GM21619 (cell line): ENCODE results near the gene ENPP7.

Source experiments
- ATAC-seq: cut with Tn5 transposase; IDR thresholded peaks from one replicate; pipeline ENCODE4 v1.9.1; 2021; ENCODE audit not compliant: unreplicated experiment

ENPP7 gene

DNA sequence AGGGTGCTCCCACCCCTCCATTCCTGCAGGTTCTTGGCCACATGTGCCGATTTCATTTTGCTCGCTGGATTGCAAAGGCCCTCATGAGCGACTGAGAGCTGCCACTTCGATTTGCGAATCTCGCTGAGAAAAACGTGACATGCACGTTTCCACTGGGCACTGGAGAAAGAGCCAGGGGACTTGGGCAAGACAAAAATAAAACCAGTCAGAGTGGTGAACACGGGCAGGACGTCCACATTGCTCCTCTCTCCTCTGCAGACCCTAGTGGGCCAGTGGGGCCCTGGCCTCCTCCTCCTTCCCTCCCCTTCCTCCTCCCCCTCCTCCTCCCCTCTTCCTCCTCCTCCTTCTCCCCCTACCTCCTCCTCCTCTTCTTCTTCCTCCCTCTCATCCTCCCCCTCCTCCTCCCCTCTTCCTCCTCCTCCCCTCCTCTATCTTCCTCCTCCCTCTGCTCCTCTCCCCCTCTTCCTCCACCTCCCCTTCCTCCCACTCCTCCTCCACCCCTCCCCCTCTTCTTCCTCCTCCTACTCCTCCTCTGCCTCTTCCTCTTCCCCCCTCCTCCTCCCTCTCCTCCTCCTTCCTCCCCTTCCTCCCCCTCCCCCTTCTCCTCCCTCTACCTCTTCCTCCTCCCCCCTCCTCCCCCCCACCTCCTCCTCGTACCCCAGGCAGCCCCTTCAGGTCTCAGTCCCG is 28.1 kb upstream of the ENPP7 start:
- no peak for ATAC-seq

DNA sequence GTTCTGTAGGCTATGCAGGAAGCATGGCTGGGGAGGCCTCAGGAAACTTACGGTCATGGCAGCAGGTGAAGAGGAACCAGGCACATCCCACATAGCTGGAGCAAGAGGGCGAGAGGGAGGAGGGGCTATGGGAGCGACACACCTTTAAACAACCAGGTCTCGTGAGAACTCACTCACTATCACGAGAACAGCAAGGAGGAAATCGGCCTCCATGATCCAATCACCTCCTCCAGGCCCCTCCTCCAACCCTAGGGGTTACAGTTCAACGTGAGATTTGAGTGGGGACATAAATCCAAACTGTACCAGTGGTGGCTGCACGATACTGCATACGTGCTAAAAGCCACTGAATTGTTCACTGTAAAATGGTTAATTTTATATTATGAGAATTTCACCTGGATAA is 26.1 kb upstream of the ENPP7 start:
- no peak for ATAC-seq

DNA sequence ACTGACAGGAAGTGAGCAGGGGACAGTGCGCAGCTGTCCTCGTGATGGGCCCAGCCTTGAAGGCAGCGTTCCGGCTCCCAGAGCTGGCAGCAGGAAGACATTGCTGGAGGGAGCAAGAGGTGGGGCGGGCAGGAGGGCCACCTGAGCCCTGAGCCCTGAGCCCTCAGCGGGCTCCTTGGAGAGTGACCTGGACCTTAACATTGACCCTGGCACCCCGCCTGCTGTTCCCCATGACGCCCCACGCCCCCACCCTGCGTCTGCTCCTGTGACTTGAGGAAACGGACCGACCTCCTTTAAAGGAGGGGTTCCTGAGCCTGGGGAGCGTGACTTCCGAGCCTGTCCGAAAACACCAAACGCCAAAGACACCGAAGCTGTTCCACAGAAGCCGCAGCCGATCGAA is 25.1 kb upstream of the ENPP7 start:
- no peak for ATAC-seq

DNA sequence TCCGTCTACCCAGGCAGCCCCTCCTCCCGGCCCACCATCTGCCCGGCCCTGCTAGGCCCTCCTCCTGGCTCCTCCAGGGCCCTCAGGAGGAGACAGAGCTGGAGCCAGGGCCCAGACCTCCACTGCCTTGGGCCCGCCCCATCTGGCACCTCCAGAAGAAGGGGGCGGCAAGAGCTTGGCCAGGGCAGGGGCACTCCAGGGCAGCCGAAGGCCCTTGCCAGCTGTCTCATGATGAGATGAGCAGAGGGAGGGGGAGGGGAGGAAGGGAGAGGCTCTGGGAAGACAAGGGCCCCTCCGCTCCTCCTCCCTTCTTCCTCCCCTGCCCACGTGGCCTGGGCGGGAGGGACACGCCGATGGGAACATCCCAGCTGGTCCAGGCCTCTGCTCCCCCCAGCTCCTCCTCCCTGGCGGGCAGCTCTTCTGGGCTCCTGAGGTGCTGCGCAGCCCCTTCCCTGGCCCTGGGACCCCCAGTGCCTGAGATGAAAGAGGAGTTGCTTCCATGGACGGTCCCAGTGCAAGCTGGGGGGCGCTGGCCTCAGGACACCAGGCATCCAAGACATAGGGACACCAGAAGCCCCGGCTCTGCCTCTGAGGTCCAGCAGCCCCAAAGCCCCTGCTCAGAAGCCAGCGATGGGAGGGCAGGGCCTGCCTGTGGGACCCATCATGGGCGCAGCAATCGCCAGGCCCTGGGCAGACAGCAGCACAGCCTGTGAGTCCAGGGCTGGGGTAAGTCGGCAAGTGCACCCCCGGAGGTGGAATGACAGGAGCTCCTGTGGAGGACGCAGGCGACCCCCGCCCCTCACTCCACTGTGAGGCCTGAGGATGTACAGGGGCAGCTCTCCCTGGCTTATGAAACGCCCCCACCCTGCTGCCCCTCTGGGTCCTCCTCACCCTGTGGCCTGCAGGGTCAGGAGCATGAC is 23.6 kb upstream of the ENPP7 start:
- ATAC-seq: no peak

DNA sequence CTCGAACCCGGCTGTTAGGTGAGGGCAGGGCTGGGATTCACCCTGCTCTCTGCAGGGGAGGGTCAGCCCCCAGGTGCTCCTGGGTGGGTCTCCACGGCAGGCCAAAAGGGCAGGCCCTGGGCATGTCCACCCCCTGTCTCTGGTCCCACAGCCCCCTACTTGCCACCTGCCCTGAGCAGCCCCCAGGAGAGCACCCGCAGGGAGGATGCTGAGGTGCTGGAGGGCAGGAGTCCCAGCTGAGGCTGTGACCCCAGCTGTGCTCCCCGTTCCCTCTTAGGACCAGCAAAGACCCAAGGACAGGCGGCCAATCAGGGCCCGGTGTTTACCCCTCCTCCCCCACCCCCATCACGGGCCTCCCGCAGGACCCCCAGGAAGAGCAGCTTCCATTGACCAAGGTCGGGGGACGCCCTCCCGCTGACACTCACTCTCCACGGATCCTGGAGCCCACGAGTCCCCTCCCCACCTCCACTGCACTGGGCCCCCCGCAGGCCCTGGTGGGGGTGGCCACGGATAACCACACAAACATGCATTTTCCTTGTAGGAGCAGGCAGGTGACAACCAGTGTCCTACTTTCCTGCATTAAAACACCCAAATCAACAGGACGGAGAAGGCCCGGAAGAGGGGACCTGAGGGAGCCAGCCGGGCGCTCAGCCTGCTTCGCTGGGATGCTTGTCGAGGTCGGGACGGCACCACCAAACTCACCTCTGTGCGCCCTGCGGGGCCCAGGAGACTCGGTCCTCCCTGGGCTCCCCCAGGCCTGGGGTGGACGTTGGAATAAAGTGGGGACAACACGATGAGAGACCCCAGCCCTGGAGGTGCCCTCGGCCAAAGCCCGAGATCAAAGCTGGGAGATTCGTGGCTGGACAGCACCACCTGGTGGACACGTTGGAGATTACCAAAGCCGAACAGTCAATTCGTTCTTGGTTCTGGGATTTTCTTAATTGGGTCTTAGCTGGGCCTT is 22.5 kb upstream of the ENPP7 start:
- ATAC-seq: no peak

DNA sequence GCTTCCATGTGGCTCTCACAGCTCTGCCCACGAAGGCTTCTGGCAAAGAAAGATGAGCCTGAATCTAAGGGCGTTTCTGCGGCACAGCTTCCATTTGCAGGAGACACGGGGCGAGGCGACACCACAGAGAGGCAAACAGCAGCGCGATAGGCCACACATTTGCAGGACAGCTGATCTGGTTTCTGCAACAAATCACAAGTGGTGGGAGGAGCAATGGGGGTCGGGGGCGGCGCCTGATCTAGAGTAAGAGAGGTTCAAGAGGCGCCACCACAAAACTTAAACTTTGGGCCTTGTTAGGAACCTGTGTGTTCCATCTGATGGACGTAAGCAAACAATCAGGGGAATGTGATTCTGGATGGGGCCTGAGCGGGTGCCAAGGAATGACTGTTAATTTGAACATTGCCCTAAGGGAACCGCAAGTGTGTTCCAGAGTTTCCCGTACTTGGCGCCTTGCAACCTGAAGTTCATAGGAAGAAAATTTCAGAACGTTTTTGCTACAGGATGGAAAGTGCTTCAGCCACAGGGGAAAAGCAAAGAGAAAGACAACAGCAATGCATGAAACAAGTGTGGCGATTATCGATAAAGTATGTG is 18.9 kb upstream of the ENPP7 start:
- no peak for ATAC-seq

DNA sequence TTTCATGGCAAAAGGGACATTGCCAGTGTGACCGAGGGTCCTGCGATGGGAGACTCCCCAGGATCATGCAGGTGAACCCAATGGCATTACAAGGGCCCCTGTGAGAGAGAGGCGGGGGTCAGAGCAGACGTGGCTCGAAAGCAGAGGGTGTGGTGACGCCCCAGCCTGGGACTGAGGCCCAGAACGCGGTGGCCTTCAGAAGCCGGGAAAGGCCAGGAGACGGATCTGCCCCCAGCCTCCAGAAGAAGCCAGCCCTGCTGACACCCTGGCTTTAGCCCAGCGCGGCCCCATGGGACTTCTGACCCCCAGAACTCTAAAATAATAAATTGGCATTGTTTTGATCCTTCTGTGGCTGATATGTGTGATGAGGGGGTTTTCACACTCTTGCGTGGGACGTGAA is 17.4 kb upstream of the ENPP7 start:
- no peak for ATAC-seq

DNA sequence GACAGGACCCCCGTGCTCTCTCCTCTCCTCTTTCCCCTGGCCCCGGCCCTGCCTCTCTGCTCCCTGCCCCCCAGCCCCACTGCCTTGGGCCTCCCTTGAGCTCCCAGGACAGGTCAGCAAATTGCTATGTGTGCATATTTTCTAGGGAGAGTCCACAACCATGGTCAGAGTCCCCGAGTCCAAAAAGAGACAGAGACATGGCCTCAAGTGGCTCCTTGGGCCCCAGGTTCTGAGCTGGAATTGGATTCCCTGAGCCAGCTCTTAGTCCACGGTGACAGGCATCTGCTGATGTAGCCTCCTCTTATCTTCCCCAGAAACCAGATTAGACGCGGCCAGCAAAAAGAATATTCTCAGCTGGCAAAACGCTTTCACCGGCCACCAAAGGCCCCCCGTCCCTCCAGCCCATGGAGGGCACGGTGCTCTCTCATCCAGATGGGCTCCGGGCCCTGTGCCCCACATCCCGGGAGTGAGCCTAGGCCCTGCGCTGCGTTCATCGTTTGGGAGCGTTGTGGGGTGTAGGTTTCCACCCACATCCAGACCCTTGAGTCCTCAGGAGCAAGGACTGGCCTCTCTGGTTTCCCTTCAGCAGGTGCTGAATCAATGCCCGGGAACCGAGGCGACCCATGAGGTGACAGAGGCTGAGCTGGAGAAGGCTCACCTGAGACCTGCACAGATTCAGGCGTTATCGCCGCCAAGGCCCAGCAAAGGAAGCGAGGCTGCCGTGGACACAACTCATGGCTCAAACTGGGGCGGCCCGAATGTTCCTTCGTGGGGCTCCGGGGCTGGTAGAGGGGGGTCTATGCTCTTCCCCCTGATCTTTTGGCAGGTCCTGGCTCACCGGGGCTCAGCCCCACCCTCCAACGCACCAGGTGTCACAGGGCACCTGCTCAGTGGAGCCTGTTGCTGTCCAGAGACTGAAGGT is 16.3 kb upstream of the ENPP7 start:
- no peak for ATAC-seq

DNA sequence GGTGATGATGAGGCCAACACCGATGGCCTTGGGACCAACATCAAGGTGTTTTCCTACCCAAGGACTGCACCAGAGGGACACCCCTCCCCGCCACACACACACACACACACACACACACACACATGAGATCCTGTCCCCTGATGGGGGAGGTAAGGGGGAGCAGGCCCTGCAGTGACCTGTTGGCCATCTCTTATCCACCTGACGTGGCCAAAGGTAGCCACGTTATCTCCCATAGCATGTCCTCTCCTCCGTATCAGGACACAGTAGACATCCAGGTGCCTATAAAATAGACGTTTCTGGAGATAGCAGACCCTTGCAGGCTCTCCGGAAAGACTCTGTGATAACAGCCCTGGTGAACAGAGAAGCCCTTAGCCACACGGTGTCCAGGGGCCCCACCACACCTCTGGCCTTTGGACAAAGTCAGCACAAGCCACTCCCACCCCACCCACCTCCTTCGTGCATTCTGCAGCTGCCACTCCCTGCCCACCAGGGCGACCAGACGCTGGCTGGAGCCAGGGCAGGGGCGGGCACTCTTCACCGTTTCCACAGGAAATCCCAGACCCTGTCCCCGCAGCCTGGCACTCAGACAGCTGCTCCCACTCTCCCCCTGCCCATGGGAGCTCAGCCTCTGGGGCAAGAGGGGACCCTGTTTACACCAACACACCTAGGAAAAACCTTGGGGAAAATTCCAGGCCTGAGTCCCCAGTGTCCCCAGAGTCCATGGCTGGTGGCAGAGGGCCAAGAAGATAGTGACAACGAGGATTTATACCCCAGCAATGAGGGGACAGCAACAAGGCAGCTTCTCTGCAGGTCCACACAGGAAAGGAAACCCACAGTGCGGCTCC is 15.4 kb upstream of the ENPP7 start:
- no peak for ATAC-seq

DNA sequence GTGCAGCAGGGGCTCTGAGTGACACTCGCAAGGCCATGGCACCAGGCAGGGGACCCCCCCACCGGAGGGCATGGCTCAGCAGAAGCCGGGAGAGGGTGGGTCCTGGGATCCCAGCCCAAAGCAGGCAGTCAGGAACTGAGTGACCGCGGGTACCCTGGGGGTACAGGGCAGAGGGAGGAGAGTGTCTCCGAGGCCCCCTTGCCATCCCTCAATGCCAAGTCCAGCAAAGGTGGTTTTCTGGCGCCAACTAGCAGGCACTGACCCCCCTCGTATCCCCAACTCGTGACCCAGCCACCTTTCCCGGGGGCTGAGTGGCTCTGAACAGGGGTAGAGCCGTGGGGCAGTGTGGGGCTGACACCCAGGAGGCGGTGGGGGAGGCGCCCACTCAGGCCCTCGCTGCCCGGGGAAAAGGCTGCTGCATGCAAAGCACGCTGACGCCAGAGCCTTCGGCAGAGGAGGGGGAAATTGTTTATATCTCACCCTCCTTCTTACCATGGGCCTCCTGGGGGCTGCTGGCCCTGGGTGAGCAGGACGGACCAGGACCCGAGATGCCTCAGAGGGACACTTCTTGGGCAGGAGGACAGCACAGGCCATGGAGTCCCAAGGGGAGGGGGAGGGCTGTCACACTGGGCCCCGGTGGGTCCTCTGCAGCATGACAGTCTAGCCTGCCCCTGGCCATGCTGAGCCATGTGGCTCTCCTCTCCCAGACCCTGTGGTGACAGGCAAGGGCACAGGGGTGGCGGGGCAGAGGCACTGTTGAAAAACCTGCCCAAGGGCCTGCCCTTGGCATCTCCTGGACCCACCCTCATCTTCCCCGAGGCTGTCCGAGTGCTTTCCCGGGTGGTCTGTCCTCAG is 14.6 kb upstream of the ENPP7 start:
- no peak for ATAC-seq

DNA sequence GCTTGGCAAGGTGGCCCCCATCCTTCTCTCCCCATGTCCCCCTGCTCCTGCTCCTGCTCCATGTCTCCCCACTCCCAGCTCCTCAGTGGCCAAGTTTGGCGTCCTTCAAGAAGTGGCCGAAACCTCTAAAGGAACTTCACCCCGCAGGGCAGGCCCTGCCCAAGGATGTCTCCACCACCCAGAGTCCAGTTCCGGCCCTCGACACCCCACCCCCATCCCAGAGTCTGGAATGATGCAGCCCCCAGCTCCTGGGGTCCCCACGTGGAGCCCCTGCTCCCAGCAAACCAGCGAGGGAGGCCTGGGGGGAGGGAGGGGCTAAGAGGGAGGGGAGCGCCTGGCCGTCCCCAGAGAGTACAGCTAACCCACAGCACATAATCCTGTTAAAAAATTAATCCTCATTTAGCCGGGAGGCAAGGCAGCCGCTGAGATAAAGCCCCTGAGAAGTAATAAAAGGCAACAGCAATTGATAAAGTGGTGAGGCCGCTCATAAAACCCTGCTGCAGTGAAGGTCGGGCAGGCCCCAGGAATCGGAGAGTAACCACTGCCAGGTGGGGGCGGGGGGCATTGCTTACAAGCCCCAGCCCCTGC is 9.9 kb upstream of the ENPP7 start:
- ATAC-seq: no peak

DNA sequence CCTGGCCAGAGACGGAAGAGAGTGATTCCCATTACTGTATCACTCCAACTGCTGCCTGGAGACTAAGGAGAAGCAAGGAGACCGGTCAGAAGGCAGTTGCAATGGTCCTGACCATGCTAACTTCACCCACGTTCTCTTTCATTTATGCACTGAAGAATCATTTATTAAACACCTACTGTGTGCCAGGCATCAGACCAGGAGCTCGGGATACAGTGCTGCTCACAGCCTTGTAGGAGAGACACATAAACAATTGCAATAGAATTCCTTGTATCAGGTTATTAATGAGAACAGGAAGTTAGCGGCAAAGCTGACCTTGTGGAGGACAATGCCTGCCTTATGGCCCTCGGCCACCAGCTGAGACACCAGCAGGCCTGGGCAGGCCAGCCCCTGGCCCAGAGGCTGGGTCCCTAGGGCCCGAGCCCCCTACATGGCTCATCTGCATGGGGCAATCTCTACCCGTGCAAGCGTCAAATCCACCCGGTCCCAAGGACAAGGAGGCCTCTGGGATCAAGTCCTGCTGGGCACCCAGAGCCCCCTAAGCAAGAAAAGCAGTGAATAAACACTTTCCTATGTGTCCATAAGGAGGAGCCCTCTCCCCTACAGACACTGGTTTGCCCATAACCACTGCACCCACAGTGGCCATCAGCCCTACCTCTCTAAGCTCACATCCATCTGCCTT is 8.6 kb upstream of the ENPP7 start:
- no peak for ATAC-seq

DNA sequence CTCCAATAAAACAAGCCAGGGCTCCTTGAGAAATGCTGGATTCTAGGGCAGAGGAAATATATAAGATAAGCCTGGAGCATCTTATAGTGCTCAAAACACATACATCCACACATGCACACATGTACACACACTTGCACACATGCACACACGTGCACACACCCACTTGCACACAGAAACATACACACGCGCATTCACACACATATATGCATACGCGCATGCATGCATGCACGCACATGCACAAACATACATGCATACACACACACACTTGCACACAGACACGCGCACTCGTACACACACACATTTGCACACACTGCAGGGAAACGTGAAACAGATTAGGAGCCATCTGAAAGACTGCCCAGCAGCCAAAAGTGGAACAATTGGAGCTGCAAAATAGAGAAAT is 8.0 kb upstream of the ENPP7 start:
- no peak for ATAC-seq

DNA sequence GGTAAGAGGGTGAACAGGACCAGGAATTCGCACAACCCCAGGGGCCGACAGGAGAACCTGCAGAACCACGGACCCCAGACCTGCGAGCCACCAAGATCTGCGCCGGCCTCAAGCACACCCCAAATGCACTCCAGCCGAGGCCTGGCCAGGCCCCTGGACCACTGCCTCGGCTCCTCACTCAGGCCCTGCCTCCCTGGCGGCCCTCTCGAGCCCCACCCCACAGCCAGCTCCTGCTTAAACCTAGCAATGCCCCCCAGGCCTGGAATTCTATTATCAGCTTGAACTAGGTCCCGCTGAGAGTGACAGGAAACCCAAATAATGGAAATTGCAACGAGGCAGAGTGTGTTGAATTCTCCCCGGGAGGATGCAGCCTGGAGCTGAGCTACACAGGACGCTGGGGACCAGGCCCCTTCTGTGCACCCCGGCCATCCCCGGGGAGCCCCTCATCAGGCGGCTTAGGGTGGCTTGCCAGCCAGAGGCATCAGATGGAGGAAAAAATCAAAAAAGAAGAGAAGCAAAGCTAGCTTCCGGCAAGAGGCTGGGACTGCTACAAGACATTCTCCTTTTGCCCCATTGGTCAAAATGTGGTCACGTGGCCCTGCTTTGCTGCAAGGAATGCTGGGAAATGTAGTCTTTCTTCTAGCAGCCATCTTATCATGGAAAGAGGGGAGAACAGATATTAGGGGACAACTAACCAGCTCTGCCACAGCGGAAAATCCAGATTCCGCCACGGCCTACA is 2.4 kb upstream of the ENPP7 start:
- no peak for ATAC-seq

DNA sequence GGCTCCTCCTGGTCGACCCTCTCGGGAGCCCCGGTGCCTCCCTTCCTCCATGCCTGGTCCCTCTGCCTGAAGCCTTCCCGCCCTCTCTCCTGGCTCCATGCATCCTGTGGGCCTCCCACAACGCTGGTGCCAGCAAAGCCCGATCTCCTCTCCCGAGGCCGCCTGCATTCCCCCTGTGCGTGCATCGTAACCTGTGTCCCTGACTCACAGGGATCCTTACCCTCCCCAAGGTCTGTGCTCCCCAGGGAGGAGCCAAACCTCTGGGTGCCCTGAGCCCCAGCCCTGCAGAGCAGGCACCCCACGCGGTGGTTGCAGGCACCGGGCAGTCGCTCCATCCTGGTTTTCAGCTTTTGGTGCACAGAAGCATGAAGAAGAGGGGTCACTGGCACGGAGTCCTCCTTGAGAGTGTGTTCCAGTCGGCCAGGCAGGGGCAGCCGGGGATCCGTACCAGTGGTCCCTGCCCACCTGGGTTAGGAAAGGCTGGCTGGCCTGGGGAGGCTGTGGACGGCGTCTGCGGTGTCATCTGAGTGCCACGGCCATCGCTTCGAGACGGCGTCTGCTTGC is 1.8 kb upstream of the ENPP7 start:
- no peak for ATAC-seq

DNA sequence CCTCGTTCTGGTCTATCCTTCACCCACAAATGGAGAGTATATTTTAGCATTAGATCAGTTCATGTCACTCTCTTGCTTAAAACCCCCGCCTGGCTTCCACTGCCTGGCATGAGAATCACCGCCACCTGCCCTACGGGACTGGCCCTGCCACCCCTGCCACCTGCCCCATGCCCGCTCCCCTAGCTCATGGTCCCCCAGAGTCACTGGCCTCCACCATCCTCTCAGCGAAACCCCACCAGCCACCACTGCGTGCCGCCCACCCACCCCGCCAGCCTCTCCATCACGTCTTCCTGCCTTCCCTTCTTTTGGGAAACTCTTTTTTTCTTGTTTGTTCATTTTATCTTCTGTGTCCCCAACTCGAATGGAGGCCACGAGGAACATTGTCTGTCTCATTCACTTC is 982 bp upstream of the ENPP7 start:
- ATAC-seq: no peak
